ENCODE measurements around the gene GGCX. TPM values are rescaled to one million over a fixed set of nuclear protein-coding genes. Genes with fewer than 3 reads are reported as not detected.
A peak's percentile ranks its signal among the peaks of the same experiment; 100 is the strongest.
"Not testable (repeated sequence)": the region's sequence is repeated elsewhere in the genome, so short reads cannot be mapped to it uniquely, and the experiment has no call there.

The GGCX gene
- total RNA-seq, 1 experiment from 2014 or later: 28.9 TPM

GRCh38 chr2:85583667-85584353 lies 22.5 kb upstream of the GGCX start:
- Histone ChIP-seq H3K9me3 (no peaks in the 10 kb centered on the region), H3K36me3 (no peaks in the 10 kb centered on the region), H3K4me3 (peak overlapping the region; percentile 52), H3K27me3 (no peaks in the 10 kb centered on the region)
- DNase-seq: no peak

- H3K4me3 ChIP-seq: no peak overlapping the region
- no peaks in the 10 kb centered on the region for H3K27me3 ChIP-seq
- no peak for DNase-seq
- no peaks in the 10 kb centered on the region for H3K36me3 ChIP-seq
- H3K9me3 ChIP-seq: no peaks in the 10 kb centered on the region
These were observed 21.2 kb upstream of the GGCX start for GRCh38 chr2:85582492-85582891.

- Histone ChIP-seq H3K9me3 (no peaks in the 10 kb centered on the region), H3K27me3 (no peaks in the 10 kb centered on the region), H3K36me3 (no peaks in the 10 kb centered on the region), H3K4me3 (no peak overlapping the region)
- no peak for DNase-seq
These were observed 18.9 kb upstream of the GGCX start for GRCh38 chr2:85580206-85580605.

- no peaks in the 10 kb centered on the region for H3K36me3 ChIP-seq
- H3K9me3 ChIP-seq: no peaks in the 10 kb centered on the region
- no peak overlapping the region for H3K4me3 ChIP-seq
- DNase-seq: no peak
- no peaks in the 10 kb centered on the region for H3K27me3 ChIP-seq
These were observed 18.1 kb upstream of the GGCX start for GRCh38 chr2:85579266-85579935.

GRCh38 chr2:85578243-85579180 lies 17.2 kb upstream of the GGCX start:
- Histone ChIP-seq H3K27me3 (no peaks in the 10 kb centered on the region), H3K9me3 (no peaks in the 10 kb centered on the region), H3K36me3 (no peaks in the 10 kb centered on the region), H3K4me3 (no peak overlapping the region)
- DNase-seq: no peak

- DNase-seq: no peak
- no peaks in the 10 kb centered on the region for H3K9me3 ChIP-seq
- no peaks in the 10 kb centered on the region for H3K27me3 ChIP-seq
- no peaks in the 10 kb centered on the region for H3K36me3 ChIP-seq
- H3K4me3 ChIP-seq: no peak within 1 kb of the TSS
These were observed 16.3 kb upstream of the GGCX start, which contains the start of gene VAMP8 for GRCh38 chr2:85577386-85578242. VAMP8 (plus strand) TSS chr2:85577586; CDS start chr2:85577647, 61 bp downstream.

GRCh38 chr2:85577063-85577385 lies 15.7 kb upstream of the GGCX start:
- Histone ChIP-seq H3K9me3 (no peaks in the 10 kb centered on the region), H3K27me3 (no peaks in the 10 kb centered on the region)
- no peak for DNase-seq

GRCh38 chr2:85575739-85576138 lies 14.4 kb upstream of the GGCX start:
- Histone ChIP-seq H3K27me3 (no peaks in the 10 kb centered on the region), H3K9me3 (no peaks in the 10 kb centered on the region), H3K36me3 (no peaks in the 10 kb centered on the region), H3K4me3 (no peak overlapping the region)
- DNase-seq: no peak

More at GRCh38 chr2:85577063-85577385, 15.7 kb upstream of the GGCX start:
- no peak overlapping the region for H3K4me3 ChIP-seq
- H3K36me3 ChIP-seq: no peaks in the 10 kb centered on the region

GRCh38 chr2:85566265-85566664 lies 5.0 kb upstream of the GGCX start:
- Histone ChIP-seq H3K36me3 (no peaks in the 10 kb centered on the region), H3K9me3 (no peaks in the 10 kb centered on the region), H3K27me3 (peaks cover 2% of the 10 kb centered on the region; the same call in 1 of the 2 replicates), H3K4me3 (no peak overlapping the region)
- no peak for DNase-seq

- no peaks in the 10 kb centered on the region for H3K27me3 ChIP-seq
- H3K36me3 ChIP-seq: peaks cover under 1% of the 10 kb centered on the region
- no peak for DNase-seq
- H3K9me3 ChIP-seq: no peaks in the 10 kb centered on the region
- H3K4me3 ChIP-seq: no peak overlapping the region
These were observed 2.9 kb upstream of the GGCX start for GRCh38 chr2:85564144-85564563.

- H3K9me3 ChIP-seq: no peaks in the 10 kb centered on the region
- no peaks in the 10 kb centered on the region for H3K27me3 ChIP-seq
- no peak for DNase-seq
- H3K4me3 ChIP-seq: peak overlapping the region; percentile 76
- peaks cover 21% of the 10 kb centered on the region for H3K36me3 ChIP-seq
These were observed 447 bp downstream of the GGCX start for GRCh38 chr2:85560812-85561279.

GRCh38 chr2:85560403-85560726 lies 928 bp downstream of the GGCX start:
- H3K9me3 ChIP-seq, H3K27me3 ChIP-seq, DNase-seq: not testable (repeated sequence)
- peak overlapping the region; percentile 76 for H3K4me3 ChIP-seq
- peaks cover 24% of the 10 kb centered on the region for H3K36me3 ChIP-seq

GRCh38 chr2:85558160-85558559 lies 3.1 kb downstream of the GGCX start:
- Histone ChIP-seq H3K27me3 (no peaks in the 10 kb centered on the region), H3K9me3 (no peaks in the 10 kb centered on the region), H3K36me3 (peaks cover 37% of the 10 kb centered on the region), H3K4me3 (no peak overlapping the region)
- DNase-seq: no peak

GRCh38 chr2:85557130-85557529 lies 4.2 kb downstream of the GGCX start:
- Histone ChIP-seq H3K36me3 (peaks cover 45% of the 10 kb centered on the region), H3K27me3 (no peaks in the 10 kb centered on the region), H3K4me3 (no peak overlapping the region), H3K9me3 (no peaks in the 10 kb centered on the region)
- no peak for DNase-seq

GRCh38 chr2:85554980-85555612 lies 6.2 kb downstream of the GGCX start:
- no peak for DNase-seq
- H3K9me3 ChIP-seq: no peaks in the 10 kb centered on the region
- peaks cover 65% of the 10 kb centered on the region for H3K36me3 ChIP-seq
- no peak overlapping the region for H3K4me3 ChIP-seq
- no peaks in the 10 kb centered on the region for H3K27me3 ChIP-seq

- H3K9me3 ChIP-seq: no peaks in the 10 kb centered on the region
- H3K36me3 ChIP-seq: peaks cover 59% of the 10 kb centered on the region
- DNase-seq: no peak
These were observed 8.1 kb downstream of the GGCX start for GRCh38 chr2:85553184-85553583.

More at GRCh38 chr2:85553184-85553583, 8.1 kb downstream of the GGCX start:
- no peaks in the 10 kb centered on the region for H3K27me3 ChIP-seq
- no peak overlapping the region for H3K4me3 ChIP-seq
